Measurements from ENCODE around the gene GDE1.

The GDE1 gene

GRCh38 chr16:19521471-19522396 lies at the start of gene GDE1:
Gene GDE1 (minus strand): TSS chr16:19522098. CDS start chr16:19521964, 134 bp downstream.
- Histone ChIP-seq H3K9ac (ENCODE audit: low read depth, low read length) (peak within 1 kb of the TSS; percentile 78), H2AFZ (ENCODE audit: low read depth, low read length) (peak within 1 kb of the TSS; percentile 82), H3K9me3 (ENCODE audit: insufficient read depth, low read length, severe bottlenecking) (no peaks in the 10 kb centered on the region), H3K4me2 (ENCODE audit: insufficient read depth, low read length) (peak within 1 kb of the TSS; percentile 93), H3K27me3 (ENCODE audit: insufficient read depth, low read length, poor library complexity) (no peaks in the 10 kb centered on the region), H3K79me2 (ENCODE audit: insufficient read depth, low read length) (peaks cover 76% of the 10 kb centered on the region), H4K20me1 (ENCODE audit: insufficient read depth, low read length) (no peaks in the 10 kb centered on the region), H3K36me3 (ENCODE audit: insufficient read depth, low read length) (peaks cover 19% of the 10 kb centered on the region), H3K27ac (ENCODE audit: low read length) (peak within 1 kb of the TSS; percentile 63), H3K4me3 (ENCODE audit: low read depth in 1 of 2, low read length in 2 of 2) (peak within 1 kb of the TSS; percentile 43 to 69), H3K4me1 (ENCODE audit: insufficient read depth, low read length) (peaks cover 71% of the 10 kb centered on the region)
- peak; percentile 66 for TF ChIP-seq CTCF (IDR thresholded peaks at IDR 0.05; ENCODE audit: borderline replicate concordance, extremely low read depth, low read length, poor library complexity, severe bottlenecking)
- TF ChIP-seq EZH2 (IDR thresholded peaks at IDR 0.05; ENCODE audit: borderline replicate concordance, low read depth, low read length, severe bottlenecking): no peak
- DNase-seq (peak; percentile 95), ATAC-seq (ENCODE audit: insufficient read depth, low read depth) (peak; percentile 86)

DNA sequence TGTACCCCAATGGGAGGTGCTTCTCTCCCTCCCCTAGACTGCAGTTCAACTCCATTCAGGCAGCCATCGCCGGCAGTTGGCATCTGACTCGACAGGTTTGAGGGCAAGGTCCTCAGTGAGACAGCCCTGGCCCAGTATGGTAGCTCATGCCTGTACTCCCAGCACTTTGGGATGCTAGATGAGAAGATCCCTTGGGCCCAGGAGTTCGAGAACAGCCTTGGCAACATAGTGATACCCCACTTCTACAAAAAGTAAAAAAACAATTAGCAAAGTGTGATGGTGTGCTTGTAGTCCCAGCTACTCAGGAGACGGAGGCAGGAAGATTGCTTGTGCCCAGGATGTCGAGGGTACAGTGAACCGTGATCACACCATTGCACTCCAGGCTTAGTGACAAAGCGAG lies 45.7 kb upstream of the GDE1 start:
- Histone ChIP-seq H3K36me3 (ENCODE audit: insufficient read depth, low read length) (peaks cover 66% of the 10 kb centered on the region), H3K4me3 (ENCODE audit: low read depth in 1 of 2, low read length in 2 of 2) (no peak overlapping the region), H3K27ac (ENCODE audit: low read length) (no peak overlapping the region), H3K79me2 (ENCODE audit: insufficient read depth, low read length) (no peaks in the 10 kb centered on the region), H4K20me1 (ENCODE audit: insufficient read depth, low read length) (no peaks in the 10 kb centered on the region), H3K4me1 (ENCODE audit: insufficient read depth, low read length) (no peaks in the 10 kb centered on the region), H3K4me2 (ENCODE audit: insufficient read depth, low read length) (no peak overlapping the region), H3K9ac (ENCODE audit: low read depth, low read length) (no peak overlapping the region), H2AFZ (ENCODE audit: low read depth, low read length) (no peak overlapping the region), H3K27me3 (ENCODE audit: insufficient read depth, low read length, poor library complexity) (no peaks in the 10 kb centered on the region), H3K9me3 (ENCODE audit: insufficient read depth, low read length, severe bottlenecking) (no peaks in the 10 kb centered on the region)
- no peak for DNase-seq
- ATAC-seq (ENCODE audit: insufficient read depth, low read depth): no peak
- TF ChIP-seq CTCF (IDR thresholded peaks at IDR 0.05; ENCODE audit: borderline replicate concordance, extremely low read depth, low read length, poor library complexity, severe bottlenecking): no peak
- no peak for TF ChIP-seq EZH2 (IDR thresholded peaks at IDR 0.05; ENCODE audit: borderline replicate concordance, low read depth, low read length, severe bottlenecking)

- DNase-seq: no peak
- H3K9me3 ChIP-seq (ENCODE audit: insufficient read depth, low read length, severe bottlenecking): no peaks in the 10 kb centered on the region
- H3K4me1 ChIP-seq (ENCODE audit: insufficient read depth, low read length): no peaks in the 10 kb centered on the region
- no peaks in the 10 kb centered on the region for H3K79me2 ChIP-seq (ENCODE audit: insufficient read depth, low read length)
- no peak overlapping the region for H3K9ac ChIP-seq (ENCODE audit: low read depth, low read length)
- H3K4me2 ChIP-seq (ENCODE audit: insufficient read depth, low read length): no peak overlapping the region
- no peak overlapping the region for H3K27ac ChIP-seq (ENCODE audit: low read length)
- no peaks in the 10 kb centered on the region for H3K27me3 ChIP-seq (ENCODE audit: insufficient read depth, low read length, poor library complexity)
- peaks cover 57% of the 10 kb centered on the region for H3K36me3 ChIP-seq (ENCODE audit: insufficient read depth, low read length)
- H3K4me3 ChIP-seq (ENCODE audit: low read depth in 1 of 2, low read length in 2 of 2): no peak overlapping the region
- no peak for ATAC-seq (ENCODE audit: insufficient read depth, low read depth)
- H4K20me1 ChIP-seq (ENCODE audit: insufficient read depth, low read length): no peaks in the 10 kb centered on the region
- TF ChIP-seq EZH2 (IDR thresholded peaks at IDR 0.05; ENCODE audit: borderline replicate concordance, low read depth, low read length, severe bottlenecking) (no peak), CTCF (IDR thresholded peaks at IDR 0.05; ENCODE audit: borderline replicate concordance, extremely low read depth, low read length, poor library complexity, severe bottlenecking) (no peak)
- no peak overlapping the region for H2AFZ ChIP-seq (ENCODE audit: low read depth, low read length)
Observed at GRCh38 chr16:19566362-19566761, 44.5 kb upstream of the GDE1 start.

All from DND-41 (cell line).